ENCODE measurements around the gene PSMB7. TPM values are rescaled to one million over a fixed set of nuclear protein-coding genes. Genes with fewer than 3 reads are reported as not detected.

The PSMB7 gene
- total and polyA plus RNA-seq, 2 of the 4 experiments (the other 2 are of a cell fraction) = 340 to 430 TPM

- no peaks in the 10 kb centered on the region for H4K20me1 ChIP-seq (ENCODE audit: insufficient read depth, low read length)
- WGBS, 2 experiments (ENCODE audit: extremely low coverage in 2 of 2, insufficient read length in 1 of 2) = no CpG with 5 or more reads among the region's 2 CpGs
- DNase-seq (no peak), ATAC-seq (ENCODE audit: low read depth) (no peak)
- CTCF ChIA-PET = no interaction called here
- H3K79me1 ChIP-seq (ENCODE audit: low read depth in 1 of 2, low read length in 2 of 2) = no peaks in the 10 kb centered on the region
- H3K9me1 ChIP-seq (ENCODE audit: insufficient read depth, low read length) = no peaks in the 10 kb centered on the region
- no peak overlapping the region for H2BK5ac ChIP-seq (ENCODE audit: low read depth, low read length, poor library complexity, severe bottlenecking)
- H3K9me3 ChIP-seq (ENCODE audit: control insufficient read depth, insufficient read depth, low read length) = peaks cover 13% of the 10 kb centered on the region
- H3K18ac ChIP-seq (ENCODE audit: low read depth, low read length) = no peak overlapping the region
- H3K56ac ChIP-seq (ENCODE audit: extremely low read depth, insufficient read depth, low read length) = no peak overlapping the region
- H3K4me2 ChIP-seq (ENCODE audit: low read depth, low read length) = no peak overlapping the region
- no peak overlapping the region for H2BK20ac ChIP-seq (ENCODE audit: low read depth, low read length)
- H4K5ac ChIP-seq (ENCODE audit: low read depth, low read length) = no peak overlapping the region
- POLR2A ChIA-PET (ENCODE audit: unreplicated experiment) = interaction anchor here (0.6 kb wide), 1 partner anchor 46 kb away, joined by 5 read pairs; no protein-coding TSS in a partner anchor
- no peak overlapping the region for H3K4ac ChIP-seq (ENCODE audit: low read depth, low read length)
- dilution Hi-C loops (cut with HindIII; ENCODE audit: low sequenced_read_pairs, unreplicated experiment) = no loop called here
- no peak overlapping the region for H2AK9ac ChIP-seq (replicated peaks; ENCODE audit: low read depth, low read length, poor library complexity)
- H3K4me3 ChIP-seq (ENCODE audit: insufficient read depth, low read depth, low read length) = no peak overlapping the region
- TF ChIP-seq RCOR1 (IDR thresholded peaks at IDR 0.05; ENCODE audit: insufficient replicate concordance, low read length) (no peak), MAZ (IDR thresholded peaks at IDR 0.05; ENCODE audit: borderline replicate concordance, low read depth, low read length) (no peak), BHLHE40 (IDR thresholded peaks at IDR 0.05; ENCODE audit: low read depth, low read length) (no peak), SMC3 (IDR thresholded peaks at IDR 0.05; ENCODE audit: low read depth, low read length) (no peak), RFX5 (IDR thresholded peaks at IDR 0.05; ENCODE audit: low read depth, low read length) (no peak), FOS (IDR thresholded peaks at IDR 0.05; ENCODE audit: low read depth, low read length) (no peak), USF2 (IDR thresholded peaks at IDR 0.05; ENCODE audit: low read depth, low read length) (no peak), CEBPB (IDR thresholded peaks at IDR 0.05; ENCODE audit: low read depth, low read length) (no peak), RAD21 (IDR thresholded peaks at IDR 0.05; ENCODE audit: low read length) (no peak), POLR2A (IDR thresholded peaks at IDR 0.05; ENCODE audit: low read depth, low read length) (no peak), CTCF (conservative IDR thresholded peaks at IDR 0.05; ENCODE audit: low read depth, low read length) (no peak), MAFK (IDR thresholded peaks at IDR 0.05; ENCODE audit: low read depth, low read length) (no peak)
- H2AK5ac ChIP-seq (ENCODE audit: low read depth, low read length) = no peak overlapping the region
- in situ Hi-C loops (cut with MboI; ENCODE audit: low sequenced_read_pairs) = no loop called here
- H3K36me3 ChIP-seq (ENCODE audit: control insufficient read depth, insufficient read depth, low read length) = no peaks in the 10 kb centered on the region
- H4K91ac ChIP-seq (ENCODE audit: insufficient read depth, low read depth, low read length) = no peak overlapping the region
- H3K27me3 ChIP-seq (ENCODE audit: control insufficient read depth, insufficient read depth, low read length) = peaks cover 26% of the 10 kb centered on the region
- no peak overlapping the region for H3K27ac ChIP-seq (ENCODE audit: insufficient read depth, low read length)
- no peak overlapping the region for H2BK15ac ChIP-seq (ENCODE audit: low read depth, low read length)
- no TSS peak for BruUV-seq (replicated peaks)
- no peak overlapping the region for H2BK120ac ChIP-seq (ENCODE audit: low read depth, low read length)
- H2AFZ ChIP-seq (replicated peaks; ENCODE audit: low read length, poor library complexity) = no peak overlapping the region
- no peak overlapping the region for H3K23ac ChIP-seq (ENCODE audit: low read depth, low read length)
- no peak overlapping the region for H3K9ac ChIP-seq (ENCODE audit: low read depth, low read length)
- no peak overlapping the region for H3K14ac ChIP-seq (replicated peaks; ENCODE audit: low read depth, low read length)
- no peaks in the 10 kb centered on the region for H3K4me1 ChIP-seq (ENCODE audit: control insufficient read depth, insufficient read depth, low read length)
- intact Hi-C loops (cut with micrococcal nuclease) = no loop called here
- no peak overlapping the region for H4K8ac ChIP-seq (ENCODE audit: low read depth in 2 of 2, low read length in 2 of 2)
These were observed 28.4 kb upstream of the PSMB7 start for GRCh38 chr9:124443625-124444024.
